SK-N-SH treated with all-trans-retinoic acid at 6 μM for 48 hours (cell line): ENCODE results near the gene DCTD.

ENCODE experiments used
- ARNTL ChIP-seq: fragments of 450-650 bp; formaldehyde crosslinking; IDR thresholded peaks from 2 replicates; pipeline ENCODE4 v1.5.0; 2020; ENCODE audit warnings: low read depth, mild to moderate bottlenecking, moderate library complexity, borderline replicate concordance
- ISL1 ChIP-seq: fragments of 250-450 bp; sonication (Bioruptor Pico); IDR thresholded peaks from 2 replicates; pipeline ENCODE4 v2.1.2; 2022; ENCODE audit warnings: mild to moderate bottlenecking, moderate library complexity
- RARB ChIP-seq: fragments of 250-450 bp; sonication (Bioruptor Pico); IDR thresholded peaks from 2 replicates; pipeline ENCODE4 v1.8.0; 2021; ENCODE audit warnings: mild to moderate bottlenecking, moderate library complexity
- SNAI2 ChIP-seq: fragments of 250-450 bp; sonication (Bioruptor Pico); IDR thresholded peaks from 2 replicates; pipeline ENCODE4 v1.5.0; 2020; ENCODE audit warnings: mild to moderate bottlenecking, moderate library complexity
- TOX ChIP-seq: fragments of 250-450 bp; sonication (Bioruptor Pico); IDR thresholded peaks from 2 replicates; pipeline ENCODE4 v1.8.0; 2021; ENCODE audit warnings: mild to moderate bottlenecking, moderate library complexity, borderline replicate concordance
- ZC3H10 ChIP-seq: fragments of 250-450 bp; sonication (Bioruptor Pico); IDR thresholded peaks from 2 replicates; pipeline ENCODE4 v1.5.1; 2021; ENCODE audit warnings: mild to moderate bottlenecking, moderate library complexity
- ZFP3 ChIP-seq: fragments of 250-450 bp; sonication (Bioruptor Pico); IDR thresholded peaks from 2 replicates; pipeline ENCODE4 v1.5.0; 2020; ENCODE audit warnings: mild to moderate bottlenecking, moderate library complexity
- ZFP30 ChIP-seq: fragments of 450-650 bp; formaldehyde crosslinking; IDR thresholded peaks from 2 replicates; pipeline ENCODE4 v1.5.0; 2022; ENCODE audit warnings: mild to moderate bottlenecking, moderate library complexity
- ZNF565 ChIP-seq: fragments of 450-650 bp; formaldehyde crosslinking; conservative IDR thresholded peaks from 2 replicates; pipeline ENCODE4 v1.5.0; 2020; ENCODE audit warnings: low read depth, mild to moderate bottlenecking, moderate library complexity
- TF ChIP-seq, protein P1 (sequence below): fragments of 250-450 bp; sonication (Bioruptor Pico); IDR thresholded peaks from 2 replicates; pipeline ENCODE4 v1.5.1; 2021; ENCODE audit warnings: mild to moderate bottlenecking, moderate library complexity
- TF ChIP-seq, protein P2 (sequence below): fragments of 250-450 bp; sonication (Bioruptor Pico); IDR thresholded peaks from 2 replicates; pipeline ENCODE4 v1.5.1; 2020; ENCODE audit warnings: low read depth, mild to moderate bottlenecking, moderate library complexity
- TF ChIP-seq, protein P3 (sequence below): fragments of 250-450 bp; sonication (Bioruptor Pico); IDR thresholded peaks from 2 replicates; pipeline ENCODE4 v1.5.0; 2020; ENCODE audit warnings: mild to moderate bottlenecking, moderate library complexity
- TF ChIP-seq, protein P4 (sequence below): fragments of 250-450 bp; sonication (Bioruptor Pico); IDR thresholded peaks from 2 replicates; pipeline ENCODE4 v1.8.0; 2020; ENCODE audit warnings: mild to moderate bottlenecking, moderate library complexity, borderline replicate concordance

DNA sequence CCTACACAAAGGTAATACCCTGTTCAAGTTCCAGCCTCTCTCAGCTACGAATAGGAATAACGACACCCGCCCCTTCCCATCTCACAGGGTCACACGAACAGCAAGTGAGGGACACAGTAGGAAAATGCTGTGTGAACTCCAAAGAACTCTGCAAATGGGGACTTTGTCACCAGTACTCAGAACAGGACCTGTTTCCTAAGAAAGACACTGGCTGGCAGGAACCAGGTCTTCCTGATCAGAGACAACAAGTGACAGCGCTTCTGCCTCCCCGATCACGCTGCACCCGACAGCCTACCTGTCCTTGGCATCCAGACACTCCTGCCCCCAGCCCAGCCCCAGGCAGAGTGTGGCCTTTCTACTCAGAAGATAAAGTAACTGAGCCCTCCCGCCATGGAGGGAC is 14.2 kb downstream of the DCTD start:
- TF ChIP-seq, protein P1, sequence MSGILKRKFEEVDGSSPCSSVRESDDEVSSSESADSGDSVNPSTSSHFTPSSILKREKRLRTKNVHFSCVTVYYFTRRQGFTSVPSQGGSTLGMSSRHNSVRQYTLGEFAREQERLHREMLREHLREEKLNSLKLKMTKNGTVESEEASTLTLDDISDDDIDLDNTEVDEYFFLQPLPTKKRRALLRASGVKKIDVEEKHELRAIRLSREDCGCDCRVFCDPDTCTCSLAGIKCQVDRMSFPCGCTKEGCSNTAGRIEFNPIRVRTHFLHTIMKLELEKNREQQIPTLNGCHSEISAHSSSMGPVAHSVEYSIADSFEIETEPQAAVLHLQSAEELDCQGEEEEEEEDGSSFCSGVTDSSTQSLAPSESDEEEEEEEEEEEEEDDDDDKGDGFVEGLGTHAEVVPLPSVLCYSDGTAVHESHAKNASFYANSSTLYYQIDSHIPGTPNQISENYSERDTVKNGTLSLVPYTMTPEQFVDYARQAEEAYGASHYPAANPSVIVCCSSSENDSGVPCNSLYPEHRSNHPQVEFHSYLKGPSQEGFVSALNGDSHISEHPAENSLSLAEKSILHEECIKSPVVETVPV (CRISPR knock-in tag): no peak
- no peak for TF ChIP-seq ZC3H10
- TF ChIP-seq ZNF565 (CRISPR knock-in tag): no peak
- TF ChIP-seq, protein P2, sequence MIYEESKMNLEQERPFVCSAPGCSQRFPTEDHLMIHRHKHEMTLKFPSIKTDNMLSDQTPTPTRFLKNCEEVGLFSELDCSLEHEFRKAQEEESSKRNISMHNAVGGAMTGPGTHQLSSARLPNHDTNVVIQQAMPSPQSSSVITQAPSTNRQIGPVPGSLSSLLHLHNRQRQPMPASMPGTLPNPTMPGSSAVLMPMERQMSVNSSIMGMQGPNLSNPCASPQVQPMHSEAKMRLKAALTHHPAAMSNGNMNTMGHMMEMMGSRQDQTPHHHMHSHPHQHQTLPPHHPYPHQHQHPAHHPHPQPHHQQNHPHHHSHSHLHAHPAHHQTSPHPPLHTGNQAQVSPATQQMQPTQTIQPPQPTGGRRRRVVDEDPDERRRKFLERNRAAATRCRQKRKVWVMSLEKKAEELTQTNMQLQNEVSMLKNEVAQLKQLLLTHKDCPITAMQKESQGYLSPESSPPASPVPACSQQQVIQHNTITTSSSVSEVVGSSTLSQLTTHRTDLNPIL (CRISPR knock-in tag): no peak
- TF ChIP-seq ISL1 (CRISPR knock-in tag): no peak
- no peak for TF ChIP-seq TOX (CRISPR knock-in tag)
- TF ChIP-seq ARNTL: no peak
- TF ChIP-seq ZFP3: no peak
- TF ChIP-seq ZFP30: no peak
- TF ChIP-seq RARB (CRISPR knock-in tag): no peak
- TF ChIP-seq, protein P3, sequence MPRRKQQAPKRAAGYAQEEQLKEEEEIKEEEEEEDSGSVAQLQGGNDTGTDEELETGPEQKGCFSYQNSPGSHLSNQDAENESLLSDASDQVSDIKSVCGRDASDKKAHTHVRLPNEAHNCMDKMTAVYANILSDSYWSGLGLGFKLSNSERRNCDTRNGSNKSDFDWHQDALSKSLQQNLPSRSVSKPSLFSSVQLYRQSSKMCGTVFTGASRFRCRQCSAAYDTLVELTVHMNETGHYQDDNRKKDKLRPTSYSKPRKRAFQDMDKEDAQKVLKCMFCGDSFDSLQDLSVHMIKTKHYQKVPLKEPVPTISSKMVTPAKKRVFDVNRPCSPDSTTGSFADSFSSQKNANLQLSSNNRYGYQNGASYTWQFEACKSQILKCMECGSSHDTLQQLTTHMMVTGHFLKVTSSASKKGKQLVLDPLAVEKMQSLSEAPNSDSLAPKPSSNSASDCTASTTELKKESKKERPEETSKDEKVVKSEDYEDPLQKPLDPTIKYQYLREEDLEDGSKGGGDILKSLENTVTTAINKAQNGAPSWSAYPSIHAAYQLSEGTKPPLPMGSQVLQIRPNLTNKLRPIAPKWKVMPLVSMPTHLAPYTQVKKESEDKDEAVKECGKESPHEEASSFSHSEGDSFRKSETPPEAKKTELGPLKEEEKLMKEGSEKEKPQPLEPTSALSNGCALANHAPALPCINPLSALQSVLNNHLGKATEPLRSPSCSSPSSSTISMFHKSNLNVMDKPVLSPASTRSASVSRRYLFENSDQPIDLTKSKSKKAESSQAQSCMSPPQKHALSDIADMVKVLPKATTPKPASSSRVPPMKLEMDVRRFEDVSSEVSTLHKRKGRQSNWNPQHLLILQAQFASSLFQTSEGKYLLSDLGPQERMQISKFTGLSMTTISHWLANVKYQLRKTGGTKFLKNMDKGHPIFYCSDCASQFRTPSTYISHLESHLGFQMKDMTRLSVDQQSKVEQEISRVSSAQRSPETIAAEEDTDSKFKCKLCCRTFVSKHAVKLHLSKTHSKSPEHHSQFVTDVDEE (CRISPR knock-in tag): no peak
- no peak for TF ChIP-seq SNAI2 (CRISPR knock-in tag)
- TF ChIP-seq, protein P4, sequence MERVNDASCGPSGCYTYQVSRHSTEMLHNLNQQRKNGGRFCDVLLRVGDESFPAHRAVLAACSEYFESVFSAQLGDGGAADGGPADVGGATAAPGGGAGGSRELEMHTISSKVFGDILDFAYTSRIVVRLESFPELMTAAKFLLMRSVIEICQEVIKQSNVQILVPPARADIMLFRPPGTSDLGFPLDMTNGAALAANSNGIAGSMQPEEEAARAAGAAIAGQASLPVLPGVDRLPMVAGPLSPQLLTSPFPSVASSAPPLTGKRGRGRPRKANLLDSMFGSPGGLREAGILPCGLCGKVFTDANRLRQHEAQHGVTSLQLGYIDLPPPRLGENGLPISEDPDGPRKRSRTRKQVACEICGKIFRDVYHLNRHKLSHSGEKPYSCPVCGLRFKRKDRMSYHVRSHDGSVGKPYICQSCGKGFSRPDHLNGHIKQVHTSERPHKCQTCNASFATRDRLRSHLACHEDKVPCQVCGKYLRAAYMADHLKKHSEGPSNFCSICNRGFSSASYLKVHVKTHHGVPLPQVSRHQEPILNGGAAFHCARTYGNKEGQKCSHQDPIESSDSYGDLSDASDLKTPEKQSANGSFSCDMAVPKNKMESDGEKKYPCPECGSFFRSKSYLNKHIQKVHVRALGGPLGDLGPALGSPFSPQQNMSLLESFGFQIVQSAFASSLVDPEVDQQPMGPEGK (CRISPR knock-in tag): no peak
